RWPE2 (cell line): Measurements from ENCODE around the gene GPRASP1.
"Not testable (repeated sequence)": the region's sequence is repeated elsewhere in the genome, so short reads cannot be mapped to it uniquely, and the experiment has no call there.

ENCODE experiments used
- ATAC-seq: fragments of 200-7000 bp; cut with Tn5 transposase; 3 replicates; pipeline ENCODE4 v1.9.1; 2021; ENCODE audit warnings: low read depth
- DNase-seq: peaks from one replicate; pipeline ENCODE4 v3.0.0-alpha.2; 2020; ENCODE audit warnings: low spot score
- H3K27ac ChIP-seq: fragments of 450-650 bp; 2 replicates; pipeline ENCODE4 v1.5.1; 2017; ENCODE audit warnings: mild to moderate bottlenecking; ENCODE audit not compliant: poor library complexity, severe bottlenecking
- H3K27me3 ChIP-seq: fragments of 250-450 bp; sonication (Bioruptor Pico); 2 replicates; pipeline ENCODE4 v1.5.1; 2021; ENCODE audit warnings: mild to moderate bottlenecking, moderate library complexity; ENCODE audit not compliant: insufficient read depth, poor library complexity, severe bottlenecking
- H3K36me3 ChIP-seq: fragments of 250-450 bp; sonication (Bioruptor Pico); 2 replicates; pipeline ENCODE4 v1.5.1; 2020; ENCODE audit warnings: low read depth, mild to moderate bottlenecking, moderate library complexity
- H3K4me1 ChIP-seq: fragments of 250-450 bp; sonication (Bioruptor Pico); 2 replicates; pipeline ENCODE4 v1.5.1; 2021; ENCODE audit warnings: mild to moderate bottlenecking, moderate library complexity; ENCODE audit not compliant: insufficient read depth, poor library complexity, severe bottlenecking
- H3K4me3 ChIP-seq: fragments of 250-450 bp; sonication (Bioruptor Pico); 2 replicates; pipeline ENCODE4 v1.5.1; 2021; ENCODE audit warnings: mild to moderate bottlenecking, moderate library complexity; ENCODE audit not compliant: severe bottlenecking
- H3K9me3 ChIP-seq: fragments of 250-450 bp; sonication (Bioruptor Pico); 2 replicates; pipeline ENCODE4 v1.5.1; 2021; ENCODE audit warnings: mild to moderate bottlenecking, moderate library complexity; ENCODE audit not compliant: severe bottlenecking
- CTCF ChIP-seq: fragments of 450-650 bp; IDR thresholded peaks from one replicate; pipeline ENCODE4 v1.5.1; 2017; ENCODE audit warnings: mild to moderate bottlenecking, moderate library complexity; ENCODE audit not compliant: poor library complexity, severe bottlenecking

Gene GPRASP1

DNA sequence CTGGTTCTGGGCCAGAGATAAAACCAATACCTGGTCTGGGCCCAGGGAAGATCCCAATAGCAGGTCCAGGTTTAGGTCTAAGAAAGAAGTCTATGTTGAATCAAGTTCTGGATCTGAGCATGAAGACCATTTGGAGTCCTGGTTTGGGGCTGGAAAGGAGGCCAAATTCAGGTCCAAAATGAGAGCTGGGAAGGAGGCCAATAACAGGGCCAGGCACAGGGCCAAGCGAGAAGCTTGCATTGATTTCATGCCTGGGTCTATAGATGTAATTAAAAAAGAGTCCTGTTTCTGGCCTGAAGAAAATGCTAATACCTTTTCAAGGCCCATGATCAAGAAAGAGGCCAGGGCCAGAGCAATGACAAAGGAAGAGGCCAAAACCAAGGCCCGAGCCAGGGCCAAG, 3.4 kb downstream of the GPRASP1 start:
- no peak for TF ChIP-seq CTCF
- Histone ChIP-seq H3K27me3 (no peaks in the 10 kb centered on the region), H3K9me3 (no peaks in the 10 kb centered on the region), H3K36me3 (no peaks in the 10 kb centered on the region), H3K27ac (no peak overlapping the region), H3K4me1 (no peaks in the 10 kb centered on the region), H3K4me3 (no peak overlapping the region)
- no peak for ATAC-seq
- no peak for DNase-seq

- Histone ChIP-seq H3K9me3 (no peaks in the 10 kb centered on the region), H3K4me1 (no peaks in the 10 kb centered on the region), H3K4me3 (no peak overlapping the region), H3K27ac (no peak overlapping the region), H3K36me3 (no peaks in the 10 kb centered on the region), H3K27me3 (no peaks in the 10 kb centered on the region)
- no peak for ATAC-seq
- DNase-seq = no peak
- TF ChIP-seq CTCF = no peak
Measured at GRCh38 chrX:102658556-102658955, 7.3 kb downstream of the GPRASP1 start.

GRCh38 chrX:102659790-102660757, 8.8 kb downstream of the GPRASP1 start:
- Histone ChIP-seq H3K4me3 (peak overlapping the region; percentile 20), H3K9me3 (no peaks in the 10 kb centered on the region), H3K27ac (no peak overlapping the region), H3K36me3 (no peaks in the 10 kb centered on the region), H3K4me1 (no peaks in the 10 kb centered on the region), H3K27me3 (no peaks in the 10 kb centered on the region)
- no peak for TF ChIP-seq CTCF
- ATAC-seq = peak; percentile 71; the same call in 2 of the 3 replicates
- DNase-seq = no peak

GRCh38 chrX:102663820-102664219, 12.5 kb downstream of the GPRASP1 start:
- not testable (repeated sequence) for ATAC-seq

DNA sequence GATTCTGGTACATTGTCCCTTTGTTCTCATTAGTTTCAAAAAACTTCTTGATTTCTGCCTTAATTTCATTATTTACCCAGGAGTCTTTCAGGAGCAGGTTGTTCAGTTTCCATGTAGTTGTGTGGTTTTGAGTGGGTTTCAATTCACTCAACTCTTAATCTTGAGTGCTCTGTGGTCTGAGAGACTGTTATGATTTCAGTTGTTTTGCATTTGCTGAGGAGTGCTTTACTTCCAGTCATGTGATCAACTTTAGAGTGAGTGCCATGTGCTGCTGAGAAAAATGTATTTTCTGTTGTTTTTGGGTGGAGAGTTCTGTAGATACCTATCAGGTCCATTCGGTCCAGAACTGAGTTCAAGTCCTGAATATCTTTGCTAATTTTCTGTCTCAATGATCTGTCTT, 15.8 kb downstream of the GPRASP1 start:
- H3K4me1 ChIP-seq, H3K4me3 ChIP-seq, H3K27me3 ChIP-seq, DNase-seq, H3K36me3 ChIP-seq, H3K27ac ChIP-seq, H3K9me3 ChIP-seq, ATAC-seq: not testable (repeated sequence)

More at GRCh38 chrX:102663820-102664219, 12.5 kb downstream of the GPRASP1 start:
- not testable (repeated sequence) for H3K9me3 ChIP-seq, H3K27me3 ChIP-seq, H3K4me1 ChIP-seq, H3K36me3 ChIP-seq, H3K4me3 ChIP-seq, DNase-seq, H3K27ac ChIP-seq

DNA sequence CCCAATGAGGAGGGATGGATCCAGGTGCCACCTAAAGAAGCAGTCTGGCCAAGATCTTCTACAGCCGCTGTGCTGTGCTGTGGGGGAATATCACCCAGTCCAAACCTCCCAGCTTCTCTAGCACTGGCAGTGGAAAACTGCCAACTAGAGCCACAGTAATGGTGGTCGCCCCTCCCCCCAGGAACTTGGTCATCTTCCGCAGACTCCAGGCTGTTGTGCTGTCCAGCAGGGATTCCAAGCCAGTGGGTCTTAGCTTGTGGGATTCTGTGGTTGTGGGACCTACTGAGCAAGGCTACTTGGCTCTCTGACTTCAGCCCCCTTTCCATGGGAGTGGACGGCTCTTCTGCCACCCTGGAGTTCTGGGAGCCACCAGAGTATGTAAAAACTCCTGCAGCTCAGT, 18.2 kb downstream of the GPRASP1 start:
- Histone ChIP-seq H3K4me1 (no peaks in the 10 kb centered on the region), H3K27me3 (no peaks in the 10 kb centered on the region), H3K36me3 (no peaks in the 10 kb centered on the region), H3K27ac (no peak overlapping the region), H3K4me3 (no peak overlapping the region), H3K9me3 (no peaks in the 10 kb centered on the region)
- no peak for DNase-seq
- no peak for ATAC-seq
- no peak for TF ChIP-seq CTCF
